AG20443 (cell line): ENCODE measurements around the gene SPATA31A6.
"Not testable (repeated sequence)": the region's sequence is repeated elsewhere in the genome, so short reads cannot be mapped to it uniquely, and the experiment has no call there.

Source experiments
- DNase-seq: peaks from one replicate; pipeline ENCODE4 v3.0.0; 2012; ENCODE audit warnings: low spot score, mixed read lengths

SPATA31A6 gene

GRCh38 chr9:42183359-42183758, at the start of gene SPATA31A6:
SPATA31A6 (plus strand) TSS chr9:42183659; CDS start chr9:42183688, 29 bp downstream.
- DNase-seq, result not testable (repeated sequence)

- not testable (repeated sequence) for DNase-seq
Observed at GRCh38 chr9:42160299-42160698, 23.2 kb upstream of the SPATA31A6 start.

- DNase-seq, result not testable (repeated sequence)
Observed at GRCh38 chr9:42219861-42220260, 36.4 kb downstream of the SPATA31A6 start.

GRCh38 chr9:42223230-42223629, 39.8 kb downstream of the SPATA31A6 start:
- DNase-seq, result not testable (repeated sequence)

- not testable (repeated sequence) for DNase-seq
Observed at GRCh38 chr9:42233031-42233430, 49.6 kb downstream of the SPATA31A6 start.

GRCh38 chr9:42234610-42235009, 51.2 kb downstream of the SPATA31A6 start:
- DNase-seq, result not testable (repeated sequence)

GRCh38 chr9:42235352-42235991, 52.0 kb downstream of the SPATA31A6 start:
- DNase-seq, result not testable (repeated sequence)

- DNase-seq, result not testable (repeated sequence)
Observed at GRCh38 chr9:42236097-42236496, 52.6 kb downstream of the SPATA31A6 start.

- not testable (repeated sequence) for DNase-seq
Observed at GRCh38 chr9:42237381-42237780, 53.9 kb downstream of the SPATA31A6 start.

- DNase-seq, result not testable (repeated sequence)
Observed at GRCh38 chr9:42238862-42239261, 55.4 kb downstream of the SPATA31A6 start.
